OCI-LY7 (cell line): ENCODE results near the gene ANO4.

Source experiments
- EZH2phosphoT487 ChIP-seq: fragments of 200-600 bp; sonication (generic); IDR thresholded peaks from 2 replicates; pipeline ENCODE4 v1.6.1; 2018; ENCODE audit warnings: low read depth, borderline replicate concordance, mild to moderate bottlenecking, mixed run types, antibody characterized with exemption, low read length, moderate library complexity, mixed read lengths
- TF ChIP-seq, protein P1 (sequence below): fragments of 200-600 bp; sonication (generic); conservative IDR thresholded peaks from 2 replicates; pipeline ENCODE4 v1.5.1; 2014; ENCODE audit warnings: mild to moderate bottlenecking, antibody characterized with exemption, low read length, moderate library complexity, mixed read lengths

DNA sequence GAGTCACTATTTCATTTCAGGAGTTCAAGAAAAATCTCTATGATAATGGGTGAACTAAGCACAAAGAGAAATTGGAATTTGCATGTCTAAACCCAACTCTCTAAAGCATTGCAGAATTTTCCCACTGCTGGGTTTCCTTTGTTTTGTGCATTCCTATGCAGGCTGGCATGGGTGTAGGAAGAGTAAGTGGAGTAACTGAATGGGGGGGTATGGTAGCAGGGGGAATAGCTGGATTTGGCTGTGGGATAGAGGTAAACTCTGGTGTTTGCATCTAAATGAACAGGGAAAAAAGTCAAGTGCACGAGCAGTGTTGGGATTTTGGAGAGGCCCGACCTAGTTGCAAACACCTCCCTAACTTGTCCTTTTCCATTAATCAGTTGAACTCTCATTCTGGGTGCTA, 159.1 kb downstream of the ANO4 start:
- TF ChIP-seq, protein P1, sequence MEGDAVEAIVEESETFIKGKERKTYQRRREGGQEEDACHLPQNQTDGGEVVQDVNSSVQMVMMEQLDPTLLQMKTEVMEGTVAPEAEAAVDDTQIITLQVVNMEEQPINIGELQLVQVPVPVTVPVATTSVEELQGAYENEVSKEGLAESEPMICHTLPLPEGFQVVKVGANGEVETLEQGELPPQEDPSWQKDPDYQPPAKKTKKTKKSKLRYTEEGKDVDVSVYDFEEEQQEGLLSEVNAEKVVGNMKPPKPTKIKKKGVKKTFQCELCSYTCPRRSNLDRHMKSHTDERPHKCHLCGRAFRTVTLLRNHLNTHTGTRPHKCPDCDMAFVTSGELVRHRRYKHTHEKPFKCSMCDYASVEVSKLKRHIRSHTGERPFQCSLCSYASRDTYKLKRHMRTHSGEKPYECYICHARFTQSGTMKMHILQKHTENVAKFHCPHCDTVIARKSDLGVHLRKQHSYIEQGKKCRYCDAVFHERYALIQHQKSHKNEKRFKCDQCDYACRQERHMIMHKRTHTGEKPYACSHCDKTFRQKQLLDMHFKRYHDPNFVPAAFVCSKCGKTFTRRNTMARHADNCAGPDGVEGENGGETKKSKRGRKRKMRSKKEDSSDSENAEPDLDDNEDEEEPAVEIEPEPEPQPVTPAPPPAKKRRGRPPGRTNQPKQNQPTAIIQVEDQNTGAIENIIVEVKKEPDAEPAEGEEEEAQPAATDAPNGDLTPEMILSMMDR, result no peak
- TF ChIP-seq EZH2phosphoT487, result no peak
